Activated B cell treated with CpG ODN at 0.5 μM for 24 hours (primary cell): ENCODE measurements around the gene SOX5. TPM values are rescaled to one million over a fixed set of nuclear protein-coding genes. Genes with fewer than 3 reads are reported as not detected.

Experiments used
- ATAC-seq: fragments of 200-7000 bp; cut with Tn5 transposase; one replicate; pipeline ENCODE4 v1.10.0; 2021; ENCODE audit warnings: low read depth, mild to moderate bottlenecking, moderate library complexity
- CTCF ChIA-PET: fragments of 350-600 bp; sonication (Branson Sonifier 250); formaldehyde crosslinking; loops from one replicate; lab custom pipeline; 2021; ENCODE audit warnings: antibody characterized with exemption; lab: Charles Lee
- POLR2A ChIA-PET: fragments of 350-600 bp; sonication (Branson Sonifier 250); formaldehyde crosslinking; loops from one replicate; lab custom pipeline; 2021; ENCODE audit warnings: antibody characterized with exemption; lab: Charles Lee
- DNase-seq: peaks from one replicate; pipeline ENCODE4 v3.0.0; 2022
- H3K27ac Mint-ChIP-seq: one replicate; pipeline ENCODE4 v1.8.0; 2020; ENCODE audit warnings: mixed read lengths
- H3K27me3 Mint-ChIP-seq: one replicate; pipeline ENCODE4 v1.8.0; 2021; ENCODE audit warnings: mixed read lengths
- H3K36me3 Mint-ChIP-seq: one replicate; pipeline ENCODE4 v1.8.0; 2021; ENCODE audit warnings: low read depth, mixed read lengths
- H3K4me1 Mint-ChIP-seq: one replicate; pipeline ENCODE4 v1.8.0; 2021; ENCODE audit warnings: mixed read lengths
- H3K4me3 Mint-ChIP-seq: one replicate; pipeline ENCODE4 v1.8.0; 2020; ENCODE audit warnings: mild to moderate bottlenecking, mixed read lengths
- H3K9me3 Mint-ChIP-seq: one replicate; pipeline ENCODE4 v1.8.0; 2020; ENCODE audit warnings: mixed read lengths
- intact Hi-C: fragments of 100-400 bp; cut with micrococcal nuclease; formaldehyde crosslinking; loops from one replicate; pipeline ENCODE4 v1.15.1; 2024
- total RNA-seq: library from RNA; stranded (reverse); gene quantifications from 2 replicates; pipeline ENCODE4 v1.2.3, GENCODE V29; 2022
- TF ChIP-seq, protein P1 (sequence below): fragments of 200-600 bp; IDR thresholded peaks from one replicate; pipeline ENCODE4 v1.8.0; 2022; ENCODE audit warnings: antibody characterized with exemption, mild to moderate bottlenecking

Gene SOX5
- total RNA-seq, 1 donor from 2014 or later, result 85.5 TPM

DNA sequence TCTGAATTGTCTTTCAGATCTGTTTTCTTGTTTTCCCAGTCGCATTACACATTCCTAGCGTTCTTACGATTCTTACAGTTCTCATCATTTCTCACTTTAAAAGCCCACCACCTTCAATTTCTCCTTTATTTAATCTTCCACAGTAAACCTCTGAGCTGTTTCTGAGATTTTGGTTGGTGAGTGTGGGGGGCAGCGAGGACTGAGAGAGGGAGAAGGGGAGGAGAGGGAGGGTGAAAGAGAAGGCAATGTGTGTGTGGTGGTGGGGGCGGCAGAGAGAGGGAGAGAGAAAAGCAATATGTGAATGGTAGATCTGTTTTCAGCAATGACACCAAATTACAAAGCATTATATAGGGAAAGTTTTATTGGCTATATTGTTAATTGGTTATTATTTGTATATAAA is 282.6 kb downstream of the SOX5 start:
- ATAC-seq, result no peak
- TF ChIP-seq, protein P1, sequence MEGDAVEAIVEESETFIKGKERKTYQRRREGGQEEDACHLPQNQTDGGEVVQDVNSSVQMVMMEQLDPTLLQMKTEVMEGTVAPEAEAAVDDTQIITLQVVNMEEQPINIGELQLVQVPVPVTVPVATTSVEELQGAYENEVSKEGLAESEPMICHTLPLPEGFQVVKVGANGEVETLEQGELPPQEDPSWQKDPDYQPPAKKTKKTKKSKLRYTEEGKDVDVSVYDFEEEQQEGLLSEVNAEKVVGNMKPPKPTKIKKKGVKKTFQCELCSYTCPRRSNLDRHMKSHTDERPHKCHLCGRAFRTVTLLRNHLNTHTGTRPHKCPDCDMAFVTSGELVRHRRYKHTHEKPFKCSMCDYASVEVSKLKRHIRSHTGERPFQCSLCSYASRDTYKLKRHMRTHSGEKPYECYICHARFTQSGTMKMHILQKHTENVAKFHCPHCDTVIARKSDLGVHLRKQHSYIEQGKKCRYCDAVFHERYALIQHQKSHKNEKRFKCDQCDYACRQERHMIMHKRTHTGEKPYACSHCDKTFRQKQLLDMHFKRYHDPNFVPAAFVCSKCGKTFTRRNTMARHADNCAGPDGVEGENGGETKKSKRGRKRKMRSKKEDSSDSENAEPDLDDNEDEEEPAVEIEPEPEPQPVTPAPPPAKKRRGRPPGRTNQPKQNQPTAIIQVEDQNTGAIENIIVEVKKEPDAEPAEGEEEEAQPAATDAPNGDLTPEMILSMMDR, result no peak
- no peaks in the 10 kb centered on the region for H3K27me3 Mint-ChIP-seq
- no peak overlapping the region for H3K27ac Mint-ChIP-seq
- ChIA-PET CTCF (no interaction called here), POLR2A (interaction anchor here (0.6 kb wide), 1 partner anchor 28 kb away, joined by 5 read pairs; no protein-coding TSS in a partner anchor)
- H3K4me1 Mint-ChIP-seq, result peaks cover 2% of the 10 kb centered on the region
- H3K9me3 Mint-ChIP-seq, result no peaks in the 10 kb centered on the region
- intact Hi-C loops, result no loop called here
- no peak overlapping the region for H3K4me3 Mint-ChIP-seq
- DNase-seq, result no peak
- H3K36me3 Mint-ChIP-seq, result no peaks in the 10 kb centered on the region

- Mint-ChIP-seq H3K4me3 (no peak overlapping the region), H3K27me3 (no peaks in the 10 kb centered on the region), H3K36me3 (no peaks in the 10 kb centered on the region), H3K27ac (no peak overlapping the region), H3K9me3 (no peaks in the 10 kb centered on the region), H3K4me1 (peaks cover 2% of the 10 kb centered on the region)
- intact Hi-C loops, result no loop called here
- ChIA-PET POLR2A (no interaction called here), CTCF (no interaction called here)
- no peak for DNase-seq
- ATAC-seq, result no peak
- TF ChIP-seq, protein P1, result no peak
These were observed 286.5 kb downstream of the SOX5 start for GRCh38 chr12:23662966-23663365.

- Mint-ChIP-seq H3K27ac (no peak overlapping the region), H3K27me3 (no peaks in the 10 kb centered on the region), H3K4me3 (no peak overlapping the region), H3K36me3 (no peaks in the 10 kb centered on the region), H3K4me1 (no peaks in the 10 kb centered on the region), H3K9me3 (no peaks in the 10 kb centered on the region)
- DNase-seq (no peak), ATAC-seq (no peak)
- ChIA-PET POLR2A (no interaction called here), CTCF (no interaction called here)
- intact Hi-C loops, result no loop called here
- TF ChIP-seq, protein P1, result no peak
These were observed 290.3 kb downstream of the SOX5 start for GRCh38 chr12:23659131-23659530.

- H3K27ac Mint-ChIP-seq, result no peak overlapping the region
- no peaks in the 10 kb centered on the region for H3K36me3 Mint-ChIP-seq
- no peaks in the 10 kb centered on the region for H3K4me1 Mint-ChIP-seq
- DNase-seq (no peak), ATAC-seq (no peak)
- TF ChIP-seq, protein P1, result no peak
- ChIA-PET POLR2A (no interaction called here), CTCF (no interaction called here)
- no peak overlapping the region for H3K4me3 Mint-ChIP-seq
- H3K27me3 Mint-ChIP-seq, result no peaks in the 10 kb centered on the region
- intact Hi-C loops, result no loop called here
- no peaks in the 10 kb centered on the region for H3K9me3 Mint-ChIP-seq
These were observed 291.9 kb downstream of the SOX5 start for GRCh38 chr12:23657598-23657997.

DNA sequence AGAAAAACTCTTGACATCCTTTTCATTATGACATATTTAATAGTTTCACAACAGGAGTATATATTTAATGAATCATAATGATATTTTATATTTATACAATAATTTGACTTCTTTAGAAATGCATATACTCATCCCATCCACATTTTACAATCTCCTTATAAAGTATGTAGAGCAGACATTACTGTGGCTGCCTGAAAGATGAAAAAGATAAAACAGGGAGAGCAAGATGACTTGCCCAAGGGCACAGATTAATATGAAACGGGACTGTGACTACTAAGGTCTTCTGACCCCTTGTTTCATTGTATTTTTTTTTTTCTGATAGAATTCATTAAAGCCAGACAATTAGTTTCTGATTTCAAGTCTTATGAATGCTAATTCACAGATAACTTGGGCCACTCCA is 293.6 kb downstream of the SOX5 start:
- Mint-ChIP-seq H3K27ac (no peak overlapping the region), H3K27me3 (no peaks in the 10 kb centered on the region), H3K4me1 (no peaks in the 10 kb centered on the region), H3K36me3 (no peaks in the 10 kb centered on the region), H3K9me3 (no peaks in the 10 kb centered on the region), H3K4me3 (no peak overlapping the region)
- ATAC-seq, result no peak
- ChIA-PET POLR2A (no interaction called here), CTCF (no interaction called here)
- intact Hi-C loops, result no loop called here
- DNase-seq, result no peak
- TF ChIP-seq, protein P1, result no peak
